CD8-positive, alpha-beta memory T cell (primary cell): Measurements from ENCODE around the gene CD99. TPM values are rescaled to one million over a fixed set of nuclear protein-coding genes. Genes with fewer than 3 reads are reported as not detected.

Experiments
- CTCF ChIA-PET: fragments of 350-600 bp; sonication (Branson Sonifier 250); formaldehyde crosslinking; loops from one replicate; lab custom pipeline; 2021; ENCODE audit warnings: antibody characterized with exemption; lab: Charles Lee
- POLR2A ChIA-PET: fragments of 350-600 bp; sonication (Branson Sonifier 250); formaldehyde crosslinking; loops from one replicate; lab custom pipeline; 2021; ENCODE audit warnings: antibody characterized with exemption; lab: Charles Lee
- DNase-seq, 5 donors: peaks; one replicate each; pipeline versions ENCODE4 v3.0.0 to v3.0.0-alpha.2; 2020 to 2022; ENCODE audit warnings: mixed read lengths in 1 of 5
- H3K27ac ChIP-seq: one replicate; pipeline ENCODE4 v1.7.0; 2013; ENCODE audit warnings: low read depth, mild to moderate bottlenecking, low read length, moderate library complexity
- H3K27me3 ChIP-seq: 2 replicates; pipeline ENCODE4 v1.7.0; 2013; ENCODE audit warnings: low read length, mild to moderate bottlenecking; ENCODE audit not compliant: insufficient read depth, poor library complexity, severe bottlenecking
- H3K36me3 ChIP-seq: 2 replicates; pipeline ENCODE4 v1.7.0; 2013; ENCODE audit warnings: mild to moderate bottlenecking, low read length, moderate library complexity; ENCODE audit not compliant: insufficient read depth
- H3K4me1 ChIP-seq: 2 replicates; pipeline ENCODE4 v1.7.0; 2013; ENCODE audit warnings: mild to moderate bottlenecking, low read length, moderate library complexity; ENCODE audit not compliant: insufficient read depth
- H3K4me3 ChIP-seq: 2 replicates; pipeline ENCODE4 v1.7.0; 2013; ENCODE audit warnings: mild to moderate bottlenecking, low read length
- H3K9me3 ChIP-seq: 2 replicates; pipeline ENCODE4 v1.7.0; 2013; ENCODE audit warnings: mild to moderate bottlenecking, low read length
- H3K27ac Mint-ChIP-seq, 8 donors: one replicate each; pipeline ENCODE4 v1.8.0; 2020 to 2021; ENCODE audit warnings: mixed read lengths in 8 of 8, mild to moderate bottlenecking in 6 of 8, inconsistent platforms in 3 of 8, moderate library complexity in 3 of 8
- H3K27me3 Mint-ChIP-seq, 2 donors: one replicate each; pipeline ENCODE4 v1.8.0; 2020 to 2021; ENCODE audit warnings: mixed read lengths in 2 of 2, mild to moderate bottlenecking in 1 of 2, moderate library complexity in 1 of 2
- H3K36me3 Mint-ChIP-seq, 3 donors: one replicate each; pipeline ENCODE4 v1.8.0; 2020 to 2021; ENCODE audit warnings: mixed read lengths in 3 of 3, inconsistent platforms in 1 of 3, mild to moderate bottlenecking in 1 of 3
- H3K4me1 Mint-ChIP-seq, 3 donors: one replicate each; pipeline ENCODE4 v1.8.0; 2020 to 2021; ENCODE audit warnings: mixed read lengths in 3 of 3, inconsistent platforms in 1 of 3, mild to moderate bottlenecking in 1 of 3
- H3K4me3 Mint-ChIP-seq, 7 donors: one replicate each; pipeline ENCODE4 v1.8.0; 2020 to 2021; ENCODE audit warnings: mixed read lengths in 7 of 7, mild to moderate bottlenecking in 6 of 7, moderate library complexity in 4 of 7, inconsistent platforms in 2 of 7
- H3K9me3 Mint-ChIP-seq, 5 donors: one replicate each; pipeline ENCODE4 v1.8.0; 2020 to 2022; ENCODE audit warnings: mixed read lengths in 5 of 5, mild to moderate bottlenecking in 3 of 5, moderate library complexity in 2 of 5, inconsistent platforms in 1 of 5
- polyA plus RNA-seq: library from polyadenylated mRNA; unstranded; fragments of 300-500 nt; fragmentation: Illumina TruSeq; gene quantifications from one replicate; pipeline ENCODE4 v1.2.3, GENCODE V29; 2021
- total RNA-seq, 2 experiments: library from RNA; stranded (reverse); gene quantifications; one replicate each; pipeline ENCODE4 v1.2.3, GENCODE V29; 2021

The CD99 gene
- total and polyA plus RNA-seq, 3 experiments from 2014 or later, result 234 to 548 (median 240) TPM

- Histone ChIP-seq H3K4me3 (no peak overlapping the region), H3K27ac (no peak overlapping the region), H3K4me1 (no peaks in the 10 kb centered on the region), H3K36me3 (no peaks in the 10 kb centered on the region), H3K9me3 (no peaks in the 10 kb centered on the region), H3K27me3 (no peaks in the 10 kb centered on the region)
- Mint-ChIP-seq H3K36me3 (peaks cover 0 to 3% (median 3%) of the 10 kb centered on the region in 3 donors), H3K4me1 (no peaks in the 10 kb centered on the region), H3K27me3 (peaks cover 0 to 1% of the 10 kb centered on the region in 2 donors), H3K27ac (no peak overlapping the region), H3K4me3 (no peak overlapping the region), H3K9me3 (peaks cover 0 to 2% (median 0%) of the 10 kb centered on the region in 5 donors)
- ChIA-PET CTCF (no interaction called here), POLR2A (no interaction called here)
- DNase-seq, result no peak
These were observed 98.5 kb downstream of the CD99 start for GRCh38 chrX:2789569-2789968.

Other genes starting within 250 kb of the CD99 start
- 10 to 100 TPM; 25.3 to 26.6 TPM for gene DHRSX, start 190.3 kb upstream of the CD99 start, total RNA-seq
- 21.5 TPM for gene DHRSX, start 190.3 kb upstream of the CD99 start, polyA plus RNA-seq
- 10 to 100 TPM; 28.0 to 30.0 TPM for gene ZBED1, start 190.3 kb upstream of the CD99 start, total RNA-seq
- 41.9 TPM for gene ZBED1, start 190.3 kb upstream of the CD99 start, polyA plus RNA-seq
- not detected for gene XG, start 60.7 kb downstream of the CD99 start, total RNA-seq
- not detected for gene XG, start 60.7 kb downstream of the CD99 start, polyA plus RNA-seq
- gene GYG2, start 137.6 kb downstream of the CD99 start, total RNA-seq, result not detected
- not detected for gene GYG2, start 137.6 kb downstream of the CD99 start, polyA plus RNA-seq
- 1 to 10 TPM; 1.6 to 2.2 TPM for gene ARSD, start 238.0 kb downstream of the CD99 start, total RNA-seq
- 4.0 TPM for gene ARSD, start 238.0 kb downstream of the CD99 start, polyA plus RNA-seq